ENCODE results near the gene PLA2G2F. TPM values are rescaled to one million over a fixed set of nuclear protein-coding genes. Genes with fewer than 3 reads are reported as not detected.
A peak's percentile ranks its signal among the peaks of the same experiment; 100 is the strongest.

Gene PLA2G2F
- total RNA-seq, 1 donor from 2014 or later: not detected

GRCh38 chr1:20139776-20140612, 871 bp downstream of the PLA2G2F start:
- no peak overlapping the region for H3K4me3 ChIP-seq
- no peaks in the 10 kb centered on the region for H3K27me3 ChIP-seq (ENCODE audit: low read depth)
- DNase-seq (peak; percentile 18), ATAC-seq (no peak)
- no peaks in the 10 kb centered on the region for H3K36me3 ChIP-seq
- H3K9me3 ChIP-seq: no peaks in the 10 kb centered on the region
- intact Hi-C loops (cut with DNase I): no loop called here
- no peak overlapping the region for H3K27ac ChIP-seq
- no peak for TF ChIP-seq CTCF (IDR thresholded peaks at IDR 0.05)
- no peaks in the 10 kb centered on the region for H3K4me1 ChIP-seq

- Histone ChIP-seq H3K36me3 (no peaks in the 10 kb centered on the region), H3K9me3 (no peaks in the 10 kb centered on the region), H3K4me3 (no peak overlapping the region), H3K27me3 (ENCODE audit: low read depth) (no peaks in the 10 kb centered on the region), H3K27ac (no peak overlapping the region), H3K4me1 (no peaks in the 10 kb centered on the region)
- intact Hi-C loops (cut with DNase I): no loop called here
- TF ChIP-seq CTCF (IDR thresholded peaks at IDR 0.05): no peak
- no peak for ATAC-seq
- peak; percentile 13 for DNase-seq
Measured at GRCh38 chr1:20141001-20141400, 1.9 kb downstream of the PLA2G2F start.

GRCh38 chr1:20141466-20141865, 2.3 kb downstream of the PLA2G2F start:
- no peaks in the 10 kb centered on the region for H3K27me3 ChIP-seq (ENCODE audit: low read depth)
- H3K36me3 ChIP-seq: no peaks in the 10 kb centered on the region
- no peak overlapping the region for H3K4me3 ChIP-seq
- peak; percentile 21 for DNase-seq
- H3K27ac ChIP-seq: no peak overlapping the region
- intact Hi-C loops (cut with DNase I): no loop called here
- no peaks in the 10 kb centered on the region for H3K4me1 ChIP-seq
- H3K9me3 ChIP-seq: no peaks in the 10 kb centered on the region
- TF ChIP-seq CTCF (IDR thresholded peaks at IDR 0.05): no peak
- no peak for ATAC-seq

GRCh38 chr1:20142001-20142710, 3.0 kb downstream of the PLA2G2F start:
- DNase-seq: peak; percentile 38
- Histone ChIP-seq H3K27ac (no peak overlapping the region), H3K4me1 (no peaks in the 10 kb centered on the region), H3K4me3 (no peak overlapping the region), H3K9me3 (no peaks in the 10 kb centered on the region), H3K36me3 (no peaks in the 10 kb centered on the region), H3K27me3 (ENCODE audit: low read depth) (no peaks in the 10 kb centered on the region)
- intact Hi-C loops (cut with DNase I): no loop called here
- TF ChIP-seq CTCF (IDR thresholded peaks at IDR 0.05): no peak
- no peak for ATAC-seq

GRCh38 chr1:20143318-20143717, 4.2 kb downstream of the PLA2G2F start:
- Histone ChIP-seq H3K27me3 (ENCODE audit: low read depth) (no peaks in the 10 kb centered on the region), H3K4me3 (no peak overlapping the region), H3K27ac (no peak overlapping the region), H3K4me1 (no peaks in the 10 kb centered on the region), H3K36me3 (no peaks in the 10 kb centered on the region), H3K9me3 (no peaks in the 10 kb centered on the region)
- DNase-seq: peak; percentile 28
- no peak for TF ChIP-seq CTCF (IDR thresholded peaks at IDR 0.05)
- ATAC-seq: no peak
- intact Hi-C loops (cut with DNase I): no loop called here

Measured in lower lobe of right lung (tissue), 2 donors.